IMR-90 (cell line): ENCODE data around the gene AFDN. TPM values are rescaled to one million over a fixed set of nuclear protein-coding genes. Genes with fewer than 3 reads are reported as not detected.

Source experiments
- ATAC-seq: fragments of 200-7000 bp; cut with Tn5 transposase; 2 replicates; pipeline ENCODE4 v1.9.1; 2020; ENCODE audit warnings: low read depth, mild to moderate bottlenecking, moderate library complexity
- BruUV-seq: library from RNA; stranded (reverse); fragments of 400-500 nt; replicated peaks from 2 replicates; lab custom pipeline; 2021; lab: Mats Ljungman, UMichigan
- CTCF ChIA-PET: fragments of 300-600 bp; formaldehyde crosslinking; extraction: SDS; loops from one replicate; lab custom pipeline; 2021; ENCODE audit warnings: antibody characterized with exemption; lab: Yijun Ruan, JAX
- POLR2A ChIA-PET: fragments of 300-600 bp; sonication (Branson Sonifier 250); formaldehyde crosslinking; loops from one replicate; lab custom pipeline; 2022; ENCODE audit warnings: antibody characterized with exemption; ENCODE audit not compliant: unreplicated experiment; lab: Charles Lee
- DNase-seq: peaks from one replicate; pipeline ENCODE4 v3.0.0; 2013
- H2AFZ ChIP-seq: replicated peaks from 2 replicates; pipeline ENCODE3; 2013; ENCODE audit warnings: low read length, mild to moderate bottlenecking; ENCODE audit not compliant: poor library complexity
- H2AK5ac ChIP-seq: 2 replicates; pipeline ENCODE4 v1.6.1; 2013; ENCODE audit warnings: low read depth, low read length, inconsistent platforms
- H2AK9ac ChIP-seq: replicated peaks from 2 replicates; pipeline ENCODE3; 2013; ENCODE audit warnings: mild to moderate bottlenecking, low read depth, low read length, moderate library complexity; ENCODE audit not compliant: poor library complexity
- H2BK120ac ChIP-seq: 2 replicates; pipeline ENCODE4 v1.6.1; 2013; ENCODE audit warnings: low read depth, low read length, inconsistent platforms
- H2BK15ac ChIP-seq: 3 replicates; pipeline ENCODE4 v1.6.1; 2013; ENCODE audit warnings: low read depth, low read length, inconsistent platforms
- H2BK20ac ChIP-seq: 2 replicates; pipeline ENCODE4 v1.6.1; 2013; ENCODE audit warnings: low read depth, mild to moderate bottlenecking, inconsistent platforms, low read length, moderate library complexity
- H2BK5ac ChIP-seq: 2 replicates; pipeline ENCODE4 v1.6.1; 2013; ENCODE audit warnings: mild to moderate bottlenecking, low read depth, low read length, inconsistent platforms; ENCODE audit not compliant: poor library complexity, severe bottlenecking
- H3K14ac ChIP-seq: replicated peaks from 2 replicates; pipeline ENCODE4 v1.6.1; 2013; ENCODE audit warnings: low read depth, low read length, inconsistent platforms
- H3K18ac ChIP-seq: 2 replicates; pipeline ENCODE4 v1.6.1; 2013; ENCODE audit warnings: low read depth, low read length, control low read depth
- H3K23ac ChIP-seq: 2 replicates; pipeline ENCODE4 v1.6.1; 2013; ENCODE audit warnings: low read depth, low read length, inconsistent platforms
- H3K27ac ChIP-seq: 2 replicates; pipeline ENCODE4 v1.5.1; 2013; ENCODE audit warnings: mild to moderate bottlenecking, control low read depth, low read length; ENCODE audit not compliant: insufficient read depth
- H3K27me3 ChIP-seq: 2 replicates; pipeline ENCODE4 v1.6.1; 2013; ENCODE audit warnings: low read length; ENCODE audit not compliant: control insufficient read depth, insufficient read depth
- H3K36me3 ChIP-seq: 2 replicates; pipeline ENCODE4 v1.6.1; 2013; ENCODE audit warnings: low read length, mixed read lengths; ENCODE audit not compliant: control insufficient read depth, insufficient read depth
- H3K4ac ChIP-seq: 2 replicates; pipeline ENCODE4 v1.6.1; 2013; ENCODE audit warnings: low read depth, low read length, inconsistent platforms
- H3K4me1 ChIP-seq: 2 replicates; pipeline ENCODE4 v1.6.1; 2013; ENCODE audit warnings: low read length, mixed read lengths; ENCODE audit not compliant: control insufficient read depth, insufficient read depth
- H3K4me2 ChIP-seq: 2 replicates; pipeline ENCODE4 v1.6.1; 2013; ENCODE audit warnings: low read depth, mild to moderate bottlenecking, control low read depth, low read length, moderate library complexity
- H3K4me3 ChIP-seq: 2 replicates; pipeline ENCODE4 v1.5.1; 2013; ENCODE audit warnings: low read depth, mild to moderate bottlenecking, control low read depth, low read length, moderate library complexity; ENCODE audit not compliant: insufficient read depth
- H3K56ac ChIP-seq: 2 replicates; pipeline ENCODE4 v1.6.1; 2013; ENCODE audit warnings: low read length, inconsistent platforms; ENCODE audit not compliant: insufficient read depth; ENCODE audit errors: extremely low read depth
- H3K79me1 ChIP-seq, 2 experiments: 2 replicates each; pipeline ENCODE4 v1.6.1; 2013; ENCODE audit warnings: low read length in 2 of 2, inconsistent platforms in 1 of 2, low read depth in 1 of 2
- H3K9ac ChIP-seq: 2 replicates; pipeline ENCODE4 v1.6.1; 2013; ENCODE audit warnings: low read depth, low read length, control low read depth
- H3K9me1 ChIP-seq: 2 replicates; pipeline ENCODE4 v1.6.1; 2013; ENCODE audit warnings: low read length, inconsistent platforms; ENCODE audit not compliant: insufficient read depth
- H3K9me3 ChIP-seq: 2 replicates; pipeline ENCODE4 v1.6.1; 2013; ENCODE audit warnings: low read length; ENCODE audit not compliant: control insufficient read depth, insufficient read depth
- H4K20me1 ChIP-seq: 2 replicates; pipeline ENCODE4 v1.6.1; 2013; ENCODE audit warnings: low read length, inconsistent platforms; ENCODE audit not compliant: insufficient read depth
- H4K5ac ChIP-seq: 2 replicates; pipeline ENCODE4 v1.6.1; 2013; ENCODE audit warnings: mild to moderate bottlenecking, low read depth, low read length, control low read depth
- H4K8ac ChIP-seq, 2 experiments: 2 replicates each; pipeline ENCODE4 v1.6.1; 2013; ENCODE audit warnings: low read depth in 2 of 2, low read length in 2 of 2, control low read depth in 1 of 2, inconsistent platforms in 1 of 2
- H4K91ac ChIP-seq: 2 replicates; pipeline ENCODE4 v1.6.1; 2013; ENCODE audit warnings: low read depth, low read length, inconsistent platforms; ENCODE audit not compliant: insufficient read depth
- BHLHE40 ChIP-seq: fragments of 150-350 bp; IDR thresholded peaks from 2 replicates; pipeline ENCODE4 v1.6.1; 2016; ENCODE audit warnings: mild to moderate bottlenecking, low read depth, low read length
- CEBPB ChIP-seq: IDR thresholded peaks from 2 replicates; pipeline ENCODE4 v1.6.1; 2012; ENCODE audit warnings: low read depth, low read length, improper control_type of control experiment
- CHD1 ChIP-seq: IDR thresholded peaks from 2 replicates; pipeline ENCODE4 v1.6.1; 2012; ENCODE audit warnings: low read depth, low read length, improper control_type of control experiment
- FOS ChIP-seq: fragments of 150-350 bp; IDR thresholded peaks from 2 replicates; pipeline ENCODE4 v1.6.1; 2016; ENCODE audit warnings: low read depth, low read length
- MAFK ChIP-seq: IDR thresholded peaks from 2 replicates; pipeline ENCODE4 v1.6.1; 2012; ENCODE audit warnings: low read depth, low read length, improper control_type of control experiment
- MAZ ChIP-seq: IDR thresholded peaks from 2 replicates; pipeline ENCODE4 v1.6.1; 2012; ENCODE audit warnings: low read depth, mild to moderate bottlenecking, low read length, improper control_type of control experiment, moderate library complexity, borderline replicate concordance
- MXI1 ChIP-seq: IDR thresholded peaks from 2 replicates; pipeline ENCODE4 v1.6.1; 2012; ENCODE audit warnings: low read depth, mild to moderate bottlenecking, low read length, moderate library complexity, borderline replicate concordance
- NFE2L2 ChIP-seq: fragments of 150-350 bp; IDR thresholded peaks from 2 replicates; pipeline ENCODE4 v1.6.1; 2016; ENCODE audit warnings: low read depth, mild to moderate bottlenecking, low read length
- POLR2A ChIP-seq: IDR thresholded peaks from 2 replicates; pipeline ENCODE4 v1.6.1; 2012; ENCODE audit warnings: mild to moderate bottlenecking, low read depth, low read length
- RAD21 ChIP-seq: IDR thresholded peaks from 2 replicates; pipeline ENCODE4 v1.6.1; 2012; ENCODE audit warnings: low read length, improper control_type of control experiment
- RCOR1 ChIP-seq: IDR thresholded peaks from 2 replicates; pipeline ENCODE4 v1.6.1; 2012; ENCODE audit warnings: mild to moderate bottlenecking, low read length, improper control_type of control experiment; ENCODE audit not compliant: insufficient replicate concordance
- RFX5 ChIP-seq: IDR thresholded peaks from 2 replicates; pipeline ENCODE4 v1.8.0; 2012; ENCODE audit warnings: low read depth, mild to moderate bottlenecking, low read length, moderate library complexity
- SMC3 ChIP-seq: fragments of 150-350 bp; IDR thresholded peaks from 2 replicates; pipeline ENCODE4 v1.6.1; 2016; ENCODE audit warnings: low read depth, mild to moderate bottlenecking, antibody characterized with exemption, low read length, moderate library complexity
- WGBS, 2 experiments: methylation state at CpG; one replicate each; pipeline versions ENCODE4 v1.1.5 to v1.1.7; 2013; ENCODE audit warnings: missing lambda C conversion rate in 2 of 2; ENCODE audit not compliant: insufficient read length in 1 of 2; ENCODE audit errors: extremely low coverage in 2 of 2; 5-methylcytosine and 5-hydroxymethylcytosine counted together
- dilution Hi-C: fragments of 300-500 bp; cut with HindIII; formaldehyde crosslinking; loops from one replicate; pipeline ENCODE4 v1.14.3; 2018; ENCODE audit warnings: low sequenced_read_pairs; ENCODE audit not compliant: unreplicated experiment
- in situ Hi-C: fragments of 300-500 bp; cut with MboI; formaldehyde crosslinking; loops from 3 replicates; pipeline ENCODE4 v1.14.3; 2019; ENCODE audit warnings: low sequenced_read_pairs, inconsistent platforms, mixed read lengths
- intact Hi-C: fragments of 100-400 bp; cut with micrococcal nuclease; formaldehyde crosslinking; loops from 2 replicates; pipeline ENCODE4 v1.10.0; 2022
- polyA plus RNA-seq, 3 experiments: library from polyadenylated mRNA; depleted of rRNA; stranded (reverse); fragments of >200 nt; gene quantifications; 2 replicates each; pipeline ENCODE4 v1.2.3, GENCODE V29; 2012; ENCODE audit warnings: low replicate concordance in 1 of 3
- total RNA-seq: library from RNA; depleted of rRNA; stranded (reverse); fragments of >200 nt; gene quantifications from 2 replicates; pipeline ENCODE4 v1.2.3, GENCODE V29; 2012
- TF ChIP-seq, protein P1 (sequence below): conservative IDR thresholded peaks from 2 replicates; pipeline ENCODE4 v1.5.1; 2012; ENCODE audit warnings: mild to moderate bottlenecking, low read depth, low read length, improper control_type of control experiment
- TF ChIP-seq, protein P2 (sequence below): fragments of 150-350 bp; IDR thresholded peaks from 2 replicates; pipeline ENCODE4 v1.6.1; 2017; ENCODE audit warnings: mild to moderate bottlenecking, antibody characterized with exemption, low read length, low read depth
- TF ChIP-seq, protein P3 (sequence below): fragments of 150-350 bp; IDR thresholded peaks from 2 replicates; pipeline ENCODE4 v1.6.1; 2016; ENCODE audit warnings: low read depth, mild to moderate bottlenecking, low read length, moderate library complexity, borderline replicate concordance

The AFDN gene
- total and polyA plus RNA-seq, 2 of the 4 experiments (the other 2 are of a cell fraction): 11.6 to 20.8 TPM

DNA sequence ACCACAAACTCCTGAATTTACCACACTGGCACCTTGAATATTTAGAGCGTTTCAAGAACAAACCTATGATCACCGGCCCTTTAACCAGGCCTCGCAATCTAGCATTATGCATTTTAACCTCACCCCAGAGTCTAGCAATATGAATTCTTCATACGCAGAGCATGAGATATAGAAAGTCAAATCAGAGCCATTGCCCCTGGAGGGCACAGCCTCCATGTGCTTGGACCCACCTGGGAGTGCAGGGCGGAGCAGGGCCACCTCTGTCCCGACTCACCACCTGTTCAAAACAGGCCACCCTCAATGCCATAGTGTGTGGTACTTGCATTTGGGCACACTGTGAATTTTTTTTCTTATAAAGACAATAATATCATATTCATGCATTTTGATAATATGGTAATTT is 19.5 kb upstream of the AFDN start:
- Histone ChIP-seq H3K36me3 (no peaks in the 10 kb centered on the region), H2BK15ac (no peak overlapping the region), H2BK120ac (no peak overlapping the region), H3K56ac (no peak overlapping the region), H3K4ac (no peak overlapping the region), H3K9ac (no peak overlapping the region), H2AK9ac (no peak overlapping the region), H4K5ac (no peak overlapping the region), H3K27me3 (no peaks in the 10 kb centered on the region), H4K91ac (no peak overlapping the region), H3K27ac (no peak overlapping the region), H3K4me1 (no peaks in the 10 kb centered on the region), H4K8ac (no peak overlapping the region), H3K9me1 (no peaks in the 10 kb centered on the region), H3K23ac (no peak overlapping the region), H2AK5ac (no peak overlapping the region), H3K79me1 (no peaks in the 10 kb centered on the region), H3K9me3 (no peaks in the 10 kb centered on the region), H2BK5ac (no peak overlapping the region), H3K14ac (no peak overlapping the region), H2BK20ac (no peak overlapping the region), H3K18ac (no peak overlapping the region), H2AFZ (no peak overlapping the region), H3K4me3 (no peak overlapping the region), H3K4me2 (no peak overlapping the region), H4K20me1 (no peaks in the 10 kb centered on the region)
- dilution Hi-C loops (no loop called here), in situ Hi-C loops (no loop called here), intact Hi-C loops (no loop called here)
- no CpG with 5 or more reads among the region's 6 CpGs for WGBS, 2 experiments
- ATAC-seq (no peak), DNase-seq (no peak)
- no TSS peak for BruUV-seq
- ChIA-PET CTCF (no interaction called here), POLR2A (no interaction called here)
- no peak for TF ChIP-seq BHLHE40
- no peak for TF ChIP-seq FOS
- TF ChIP-seq RFX5: no peak
- TF ChIP-seq CHD1: no peak
- TF ChIP-seq, protein P1, sequence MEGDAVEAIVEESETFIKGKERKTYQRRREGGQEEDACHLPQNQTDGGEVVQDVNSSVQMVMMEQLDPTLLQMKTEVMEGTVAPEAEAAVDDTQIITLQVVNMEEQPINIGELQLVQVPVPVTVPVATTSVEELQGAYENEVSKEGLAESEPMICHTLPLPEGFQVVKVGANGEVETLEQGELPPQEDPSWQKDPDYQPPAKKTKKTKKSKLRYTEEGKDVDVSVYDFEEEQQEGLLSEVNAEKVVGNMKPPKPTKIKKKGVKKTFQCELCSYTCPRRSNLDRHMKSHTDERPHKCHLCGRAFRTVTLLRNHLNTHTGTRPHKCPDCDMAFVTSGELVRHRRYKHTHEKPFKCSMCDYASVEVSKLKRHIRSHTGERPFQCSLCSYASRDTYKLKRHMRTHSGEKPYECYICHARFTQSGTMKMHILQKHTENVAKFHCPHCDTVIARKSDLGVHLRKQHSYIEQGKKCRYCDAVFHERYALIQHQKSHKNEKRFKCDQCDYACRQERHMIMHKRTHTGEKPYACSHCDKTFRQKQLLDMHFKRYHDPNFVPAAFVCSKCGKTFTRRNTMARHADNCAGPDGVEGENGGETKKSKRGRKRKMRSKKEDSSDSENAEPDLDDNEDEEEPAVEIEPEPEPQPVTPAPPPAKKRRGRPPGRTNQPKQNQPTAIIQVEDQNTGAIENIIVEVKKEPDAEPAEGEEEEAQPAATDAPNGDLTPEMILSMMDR: no peak
- no peak for TF ChIP-seq SMC3
- no peak for TF ChIP-seq MAZ
- no peak for TF ChIP-seq NFE2L2
- no peak for TF ChIP-seq RAD21
- TF ChIP-seq, protein P2, sequence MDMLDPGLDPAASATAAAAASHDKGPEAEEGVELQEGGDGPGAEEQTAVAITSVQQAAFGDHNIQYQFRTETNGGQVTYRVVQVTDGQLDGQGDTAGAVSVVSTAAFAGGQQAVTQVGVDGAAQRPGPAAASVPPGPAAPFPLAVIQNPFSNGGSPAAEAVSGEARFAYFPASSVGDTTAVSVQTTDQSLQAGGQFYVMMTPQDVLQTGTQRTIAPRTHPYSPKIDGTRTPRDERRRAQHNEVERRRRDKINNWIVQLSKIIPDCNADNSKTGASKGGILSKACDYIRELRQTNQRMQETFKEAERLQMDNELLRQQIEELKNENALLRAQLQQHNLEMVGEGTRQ: no peak
- no peak for TF ChIP-seq POLR2A
- TF ChIP-seq, protein P3, sequence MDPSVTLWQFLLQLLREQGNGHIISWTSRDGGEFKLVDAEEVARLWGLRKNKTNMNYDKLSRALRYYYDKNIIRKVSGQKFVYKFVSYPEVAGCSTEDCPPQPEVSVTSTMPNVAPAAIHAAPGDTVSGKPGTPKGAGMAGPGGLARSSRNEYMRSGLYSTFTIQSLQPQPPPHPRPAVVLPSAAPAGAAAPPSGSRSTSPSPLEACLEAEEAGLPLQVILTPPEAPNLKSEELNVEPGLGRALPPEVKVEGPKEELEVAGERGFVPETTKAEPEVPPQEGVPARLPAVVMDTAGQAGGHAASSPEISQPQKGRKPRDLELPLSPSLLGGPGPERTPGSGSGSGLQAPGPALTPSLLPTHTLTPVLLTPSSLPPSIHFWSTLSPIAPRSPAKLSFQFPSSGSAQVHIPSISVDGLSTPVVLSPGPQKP: no peak
- no peak for TF ChIP-seq RCOR1
- TF ChIP-seq CEBPB: no peak
- no peak for TF ChIP-seq MXI1
- TF ChIP-seq MAFK: no peak
